Naive thymus-derived CD4-positive, alpha-beta T cell (primary cell): ENCODE results near the gene CC2D2B. TPM values are rescaled to one million over a fixed set of nuclear protein-coding genes. Genes with fewer than 3 reads are reported as not detected.
A peak's percentile ranks its signal among the peaks of the same experiment; 100 is the strongest.

Experiments
- ATAC-seq: fragments of 150-1000 bp; cut with Tn5 transposase; 2 replicates; pipeline ENCODE4 v1.10.0; 2021; ENCODE audit warnings: mild to moderate bottlenecking, moderate library complexity
- CTCF ChIA-PET: fragments of 350-600 bp; sonication (Branson Sonifier 250); formaldehyde crosslinking; loops from one replicate; lab custom pipeline; 2021; ENCODE audit warnings: antibody characterized with exemption; lab: Charles Lee
- POLR2A ChIA-PET: fragments of 350-600 bp; sonication (Branson Sonifier 250); formaldehyde crosslinking; loops from one replicate; lab custom pipeline; 2021; ENCODE audit warnings: antibody characterized with exemption, inconsistent platforms; lab: Charles Lee
- DNase-seq, 9 donors: peaks; one replicate each; pipeline versions ENCODE4 v3.0.0 to v3.0.0-alpha.2; 2020 to 2022; ENCODE audit warnings: mixed read lengths in 1 of 9
- H3K27ac ChIP-seq: one replicate; pipeline ENCODE4 v1.7.0; 2013; ENCODE audit warnings: mild to moderate bottlenecking, low read depth, low read length, moderate library complexity
- H3K27me3 ChIP-seq, 2 donors: one replicate each; pipeline ENCODE4 v1.7.0; 2013; ENCODE audit warnings: low read length in 2 of 2, mild to moderate bottlenecking in 2 of 2, moderate library complexity in 2 of 2; ENCODE audit not compliant: control insufficient read depth in 2 of 2, insufficient read depth in 2 of 2
- H3K36me3 ChIP-seq, 3 experiments: 1 replicate in 2 of 3; 2 replicates in 1 of 3; pipeline ENCODE4 v1.7.0; 2013; ENCODE audit warnings: low read length in 3 of 3, mild to moderate bottlenecking in 3 of 3, moderate library complexity in 1 of 3; ENCODE audit not compliant: insufficient read depth in 3 of 3, control insufficient read depth in 2 of 3
- H3K4me1 ChIP-seq, 2 donors: one replicate each; pipeline ENCODE4 v1.7.0; 2013; ENCODE audit warnings: low read length in 2 of 2, mild to moderate bottlenecking in 2 of 2, moderate library complexity in 1 of 2; ENCODE audit not compliant: control insufficient read depth in 2 of 2, insufficient read depth in 2 of 2
- H3K4me3 ChIP-seq: 2 replicates; pipeline ENCODE4 v1.7.0; 2013; ENCODE audit warnings: mild to moderate bottlenecking, low read length
- H3K9me3 ChIP-seq, 3 experiments: 1 replicate in 2 of 3; 2 replicates in 1 of 3; pipeline ENCODE4 v1.7.0; 2013; ENCODE audit warnings: low read length in 3 of 3; ENCODE audit not compliant: control insufficient read depth in 2 of 3
- H3K27ac Mint-ChIP-seq, 9 donors: one replicate each; pipeline ENCODE4 v1.8.0; 2020 to 2022; ENCODE audit warnings: mixed read lengths in 9 of 9, mild to moderate bottlenecking in 8 of 9, moderate library complexity in 5 of 9, inconsistent platforms in 2 of 9
- H3K27me3 Mint-ChIP-seq, 5 donors: one replicate each; pipeline ENCODE4 v1.8.0; 2021 to 2022; ENCODE audit warnings: mixed read lengths in 5 of 5, mild to moderate bottlenecking in 1 of 5
- H3K36me3 Mint-ChIP-seq, 5 donors: one replicate each; pipeline ENCODE4 v1.8.0; 2020 to 2022; ENCODE audit warnings: mixed read lengths in 5 of 5, mild to moderate bottlenecking in 3 of 5, inconsistent platforms in 1 of 5
- H3K4me1 Mint-ChIP-seq, 7 donors: one replicate each; pipeline ENCODE4 v1.8.0; 2020 to 2022; ENCODE audit warnings: mixed read lengths in 7 of 7, mild to moderate bottlenecking in 3 of 7, inconsistent platforms in 1 of 7
- H3K4me3 Mint-ChIP-seq, 10 donors: one replicate each; pipeline ENCODE4 v1.8.0; 2020 to 2022; ENCODE audit warnings: mild to moderate bottlenecking in 10 of 10, mixed read lengths in 10 of 10, moderate library complexity in 6 of 10, inconsistent platforms in 2 of 10
- H3K9me3 Mint-ChIP-seq, 11 donors: one replicate each; pipeline ENCODE4 v1.8.0; 2020 to 2022; ENCODE audit warnings: mixed read lengths in 11 of 11, mild to moderate bottlenecking in 4 of 11, inconsistent platforms in 1 of 11, moderate library complexity in 1 of 11
- intact Hi-C, 2 donors: fragments of 100-400 bp; cut with micrococcal nuclease; formaldehyde crosslinking; loops; one replicate each; pipeline ENCODE4 v1.15.1; 2023
- polyA plus RNA-seq, 2 donors: library from polyadenylated mRNA; unstranded; fragments of 300-500 nt; fragmentation: Illumina TruSeq; gene quantifications; one replicate each; pipeline ENCODE4 v1.2.3, GENCODE V29; 2021
- total RNA-seq, 6 experiments: library from RNA in 5 of 6; stranded (reverse) in 5 of 6; gene quantifications; 1 replicate in 5 of 6; 2 replicates in 1 of 6; pipeline ENCODE4 v1.2.3 and lab custom pipeline; 2021 to 2026

The CC2D2B gene
- total and polyA plus RNA-seq, 7 experiments from 2014 or later, result 0.64 to 0.99 TPM; not detected in 5

GRCh38 chr10:96043033-96043892, 135.5 kb downstream of the CC2D2B start, which contains the start of gene CCNJ:
Gene CCNJ (plus strand): TSS chr10:96043583. CDS start chr10:96044394, 811 bp downstream.
- ATAC-seq (peak; percentile 91), DNase-seq (peak; percentile 76 to 87 (median 83))
- Histone ChIP-seq H3K4me3 (peak within 1 kb of the TSS; percentile 78), H3K36me3 (no peaks in the 10 kb centered on the region), H3K27ac (peak within 1 kb of the TSS; percentile 81), H3K9me3 (no peaks in the 10 kb centered on the region), H3K4me1 (peaks cover 13 to 16% of the 10 kb centered on the region in 2 donors), H3K27me3 (peaks cover 3 to 4% of the 10 kb centered on the region in 2 donors)
- Mint-ChIP-seq H3K9me3 (no peaks in the 10 kb centered on the region), H3K27ac (peak within 1 kb of the TSS; percentile 80 to 96 (median 87)), H3K4me3 (peak within 1 kb of the TSS; percentile 83 to 96 (median 92)), H3K4me1 (peaks cover 32 to 50% (median 44%) of the 10 kb centered on the region in 7 donors), H3K36me3 (peaks cover 0 to 26% (median 9%) of the 10 kb centered on the region in 5 donors), H3K27me3 (peaks cover 5 to 11% (median 9%) of the 10 kb centered on the region in 5 donors)
- POLR2A ChIA-PET, result interaction anchor here (0.5 to 3.4 kb wide), 5 partner anchors 11 to 541 kb away, joined by 4 to 19 read pairs (median 5); partner anchors contain the start of gene ZNF518A
- intact Hi-C loops, result loop anchor here (1.0 to 10.0 kb wide), 11 partner anchors 26 to 790 kb away; partner anchors contain the start of genes LCOR (in 2 of the 2), ALDH18A1 (in 1 of the 2), CC2D2B (in 1 of the 2) and TLL2 (in 1 of the 2)
- CTCF ChIA-PET, result interaction anchor here (0.9 to 1.1 kb wide), 2 partner anchors 27 to 33 kb away, joined by 3 to 5 read pairs; no protein-coding TSS in a partner anchor

- Mint-ChIP-seq H3K27ac (peak overlapping the region; percentile 69 to 96 (median 83)), H3K4me1 (peaks cover 35 to 59% (median 51%) of the 10 kb centered on the region in 7 donors), H3K9me3 (no peaks in the 10 kb centered on the region), H3K36me3 (peaks cover 0 to 22% (median 8%) of the 10 kb centered on the region in 5 donors), H3K27me3 (peaks cover 0 to 2% (median under 1%) of the 10 kb centered on the region in 5 donors), H3K4me3 (peak overlapping the region; percentile 83 to 96 (median 92))
- ChIA-PET CTCF (interaction anchor here (1.5 kb wide), 1 partner anchor 45 kb away, joined by 5 read pairs; no protein-coding TSS in a partner anchor), POLR2A (interaction anchor here (0.9 to 3.4 kb wide), 4 partner anchors 46 to 350 kb away, joined by 3 to 19 read pairs (median 12); partner anchors contain the start of genes TCTN3 and ZNF518A)
- peak; percentile 49 for ATAC-seq
- Histone ChIP-seq H3K27me3 (peaks cover 3% of the 10 kb centered on the region in 2 donors), H3K36me3 (no peaks in the 10 kb centered on the region), H3K9me3 (no peaks in the 10 kb centered on the region), H3K4me1 (peaks cover 13 to 16% of the 10 kb centered on the region in 2 donors), H3K27ac (peak overlapping the region; percentile 81), H3K4me3 (peak overlapping the region; percentile 78)
- intact Hi-C loops, result loop anchor here (1.0 to 10.0 kb wide), 12 partner anchors 27 to 789 kb away; partner anchors contain the start of genes CC2D2B (in 2 of the 2), LCOR (in 2 of the 2), ZNF518A (in 2 of the 2) and ALDH18A1 (in 1 of the 2)
- DNase-seq, result peak in 8 of 9 donors; percentile 41 to 60 (median 54)
Measured at GRCh38 chr10:96043893-96044715, 136.3 kb downstream of the CC2D2B start.

DNA sequence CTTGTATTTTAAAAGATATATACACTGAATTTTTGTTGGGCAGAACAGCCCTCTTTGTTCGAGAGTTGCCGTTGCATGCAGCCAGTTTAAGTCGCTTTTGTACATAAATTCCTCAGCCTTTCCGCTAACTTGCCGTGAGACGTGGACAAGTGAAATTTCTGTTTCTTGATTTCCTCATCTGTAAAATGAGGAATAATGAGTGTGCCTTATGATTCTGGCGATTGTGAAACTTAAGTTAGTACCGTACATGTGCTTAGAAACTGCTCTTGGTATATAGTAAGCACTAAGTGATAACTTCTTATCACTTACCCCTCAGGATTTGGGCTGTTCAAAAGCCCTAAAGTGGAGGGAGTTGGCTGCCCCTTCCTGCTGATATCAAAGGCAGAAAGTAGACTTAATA, 137.0 kb downstream of the CC2D2B start:
- Histone ChIP-seq H3K4me1 (peaks cover 13 to 16% of the 10 kb centered on the region in 2 donors), H3K27me3 (no peaks in the 10 kb centered on the region), H3K36me3 (no peaks in the 10 kb centered on the region), H3K4me3 (peak overlapping the region; percentile 78), H3K27ac (peak overlapping the region; percentile 81), H3K9me3 (no peaks in the 10 kb centered on the region)
- ChIA-PET CTCF (interaction anchor here (1.5 kb wide), 1 partner anchor 45 kb away, joined by 5 read pairs; no protein-coding TSS in a partner anchor), POLR2A (interaction anchor here (0.9 to 3.4 kb wide), 3 partner anchors 45 to 351 kb away, joined by 3 to 19 read pairs (median 19); partner anchors contain the start of genes TCTN3 and ZNF518A)
- H3K9me3 Mint-ChIP-seq, result no peaks in the 10 kb centered on the region
- H3K4me3 Mint-ChIP-seq, result peak overlapping the region; percentile 83 to 96 (median 92)
- no peaks in the 10 kb centered on the region for H3K27me3 Mint-ChIP-seq
- H3K27ac Mint-ChIP-seq, result peak overlapping the region; percentile 69 to 96 (median 83)
- intact Hi-C loops, result loop anchor here (1.0 to 10.0 kb wide), 6 partner anchors 86 to 788 kb away; partner anchors contain the start of genes ALDH18A1 (in 1 of the 2), CC2D2B (in 1 of the 2), LCOR (in 1 of the 2) and TLL2 (in 1 of the 2)
- ATAC-seq (no peak), DNase-seq (peak in 1 of 9 donors; percentile 22)
- H3K36me3 Mint-ChIP-seq, result peaks cover 0 to 22% (median 13%) of the 10 kb centered on the region in 5 donors
- H3K4me1 Mint-ChIP-seq, result peaks cover 38 to 65% (median 56%) of the 10 kb centered on the region in 7 donors

GRCh38 chr10:96046546-96046945, 138.8 kb downstream of the CC2D2B start:
- DNase-seq, result no peak
- H3K27ac Mint-ChIP-seq, result no peak overlapping the region
- Histone ChIP-seq H3K36me3 (no peaks in the 10 kb centered on the region), H3K4me3 (no peak overlapping the region), H3K27me3 (no peaks in the 10 kb centered on the region), H3K27ac (no peak overlapping the region), H3K4me1 (peaks cover 13 to 16% of the 10 kb centered on the region in 2 donors), H3K9me3 (no peaks in the 10 kb centered on the region)
- no peak for ATAC-seq
- ChIA-PET CTCF (interaction anchor here (0.5 to 1.3 kb wide), 2 partner anchors 28 to 883 kb away, joined by 3 to 4 read pairs; no protein-coding TSS in a partner anchor), POLR2A (interaction anchor here (0.6 to 1.2 kb wide), 2 partner anchors 43 to 48 kb away, joined by 3 to 4 read pairs; no protein-coding TSS in a partner anchor)
- H3K4me3 Mint-ChIP-seq, result peak overlapping the region in 3 of 10 donors; percentile 7 to 83 (median 37)
- peaks cover 0 to 29% (median 19%) of the 10 kb centered on the region in 5 donors for H3K36me3 Mint-ChIP-seq
- intact Hi-C loops, result loop anchor here (10.0 kb wide), 3 partner anchors 248 to 468 kb away; partner anchors contain the start of genes ALDH18A1 (in 1 of the 2) and TLL2 (in 1 of the 2)
- H3K4me1 Mint-ChIP-seq, result peaks cover 40 to 77% (median 57%) of the 10 kb centered on the region in 7 donors
- H3K9me3 Mint-ChIP-seq, result no peaks in the 10 kb centered on the region
- H3K27me3 Mint-ChIP-seq, result no peaks in the 10 kb centered on the region

DNA sequence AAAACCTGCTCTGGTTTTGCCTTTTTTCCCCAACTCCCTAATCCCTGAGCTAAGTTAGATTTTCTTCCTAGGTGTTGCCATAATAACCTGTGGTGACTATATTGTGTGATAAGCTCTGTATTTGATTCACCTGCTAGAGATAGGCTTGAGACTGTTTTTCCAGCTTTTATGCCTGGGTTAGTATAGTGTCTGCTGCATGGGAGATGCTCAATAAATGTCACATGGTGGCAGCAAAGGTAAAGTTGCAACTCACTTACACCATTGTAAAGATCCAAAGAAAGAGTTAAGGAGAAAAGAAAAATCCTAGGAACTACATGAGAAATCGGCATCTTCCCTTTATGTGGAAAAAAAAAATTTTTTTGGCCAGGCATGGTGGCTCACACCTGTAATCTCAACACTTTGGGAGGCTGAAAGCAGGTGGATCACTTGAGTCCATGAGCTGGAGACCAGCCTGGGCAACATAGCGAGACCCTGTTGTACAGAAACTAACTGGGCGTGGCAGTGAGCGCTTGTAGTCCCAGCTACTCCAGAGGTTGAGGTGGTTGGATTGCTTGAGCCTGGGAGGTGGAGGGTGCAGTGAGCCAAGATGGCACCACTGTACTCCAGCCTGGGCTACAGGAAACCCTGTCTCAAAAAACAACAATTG, 139.4 kb downstream of the CC2D2B start:
- intact Hi-C loops, result loop anchor here (10.0 kb wide), 3 partner anchors 248 to 468 kb away; partner anchors contain the start of genes ALDH18A1 (in 1 of the 2) and TLL2 (in 1 of the 2)
- no peak for DNase-seq
- CTCF ChIA-PET, result interaction anchor here (0.5 to 1.3 kb wide), 3 partner anchors 29 to 882 kb away, joined by 3 to 4 read pairs (median 3); no protein-coding TSS in a partner anchor
- no peaks in the 10 kb centered on the region for H3K27me3 ChIP-seq
- no peaks in the 10 kb centered on the region for H3K9me3 Mint-ChIP-seq
- H3K27me3 Mint-ChIP-seq, result no peaks in the 10 kb centered on the region
- H3K36me3 ChIP-seq, result peaks cover 0 to 2% (median 0%) of the 10 kb centered on the region in 3 experiments
- peaks cover 44 to 78% (median 63%) of the 10 kb centered on the region in 7 donors for H3K4me1 Mint-ChIP-seq
- no peak for ATAC-seq
- peak overlapping the region in 1 of 10 donors; percentile 2 for H3K4me3 Mint-ChIP-seq
- H3K4me3 ChIP-seq, result no peak overlapping the region
- H3K27ac Mint-ChIP-seq, result no peak overlapping the region
- H3K36me3 Mint-ChIP-seq, result peaks cover 5 to 35% (median 25%) of the 10 kb centered on the region in 5 donors
- H3K27ac ChIP-seq, result no peak overlapping the region
- peaks cover 13 to 16% of the 10 kb centered on the region in 2 donors for H3K4me1 ChIP-seq
- POLR2A ChIA-PET, result interaction anchor here (1.2 kb wide), 1 partner anchor 43 kb away, joined by 4 read pairs; no protein-coding TSS in a partner anchor
- no peaks in the 10 kb centered on the region for H3K9me3 ChIP-seq
